ENCODE data around the gene ROMO1. TPM values are rescaled to one million over a fixed set of nuclear protein-coding genes. Genes with fewer than 3 reads are reported as not detected.
"Not testable (repeated sequence)": the region's sequence is repeated elsewhere in the genome, so short reads cannot be mapped to it uniquely, and the experiment has no call there.

The ROMO1 gene
- total RNA-seq, 1 donor from 2014 or later, result 158 TPM

- DNase-seq (ENCODE audit: low read depth, low spot score), result no peak
- Mint-ChIP-seq H3K27ac (ENCODE audit: unreplicated experiment) (no peak overlapping the region), H3K27me3 (ENCODE audit: low read depth) (no peaks in the 10 kb centered on the region), H3K4me3 (no peak overlapping the region), H3K36me3 (ENCODE audit: low read depth) (peaks cover 29% of the 10 kb centered on the region), H3K9me3 (no peaks in the 10 kb centered on the region), H3K4me1 (peaks cover 12% of the 10 kb centered on the region)
- TF ChIP-seq CTCF (conservative IDR thresholded peaks at IDR 0.05), result no peak
Observed at GRCh38 chr20:35716330-35716729, 17.1 kb downstream of the ROMO1 start.

DNA sequence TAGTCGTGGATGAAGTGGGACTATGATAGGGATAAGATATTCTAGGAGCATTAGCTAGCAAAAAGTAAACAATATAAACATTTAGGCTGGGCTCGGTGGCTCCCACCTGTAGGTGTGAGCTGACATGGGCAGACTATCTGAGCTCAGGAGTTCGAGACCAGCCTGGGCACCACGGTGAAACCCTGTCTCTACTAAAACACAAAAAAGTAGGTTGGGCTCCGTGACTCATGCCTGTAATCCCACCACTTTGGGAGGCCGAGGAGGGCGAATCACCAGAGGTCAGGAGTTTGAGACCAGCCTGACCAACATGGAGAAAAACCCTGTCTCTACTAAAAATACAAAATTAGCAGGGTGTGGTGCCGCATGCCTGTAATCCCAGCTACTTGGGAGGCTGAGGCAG, 19.1 kb downstream of the ROMO1 start:
- H3K36me3 Mint-ChIP-seq (ENCODE audit: low read depth), result peaks cover 35% of the 10 kb centered on the region
- not testable (repeated sequence) for H3K4me3 Mint-ChIP-seq; DNase-seq (ENCODE audit: low read depth, low spot score); H3K9me3 Mint-ChIP-seq; H3K27ac Mint-ChIP-seq (ENCODE audit: unreplicated experiment); H3K4me1 Mint-ChIP-seq; H3K27me3 Mint-ChIP-seq (ENCODE audit: low read depth)

- Mint-ChIP-seq H3K27me3 (ENCODE audit: low read depth) (no peaks in the 10 kb centered on the region), H3K4me1 (no peaks in the 10 kb centered on the region), H3K9me3 (no peaks in the 10 kb centered on the region), H3K36me3 (ENCODE audit: low read depth) (peaks cover 33% of the 10 kb centered on the region), H3K4me3 (no peak overlapping the region), H3K27ac (ENCODE audit: unreplicated experiment) (no peak overlapping the region)
- no peak for DNase-seq (ENCODE audit: low read depth, low spot score)
- TF ChIP-seq CTCF (conservative IDR thresholded peaks at IDR 0.05), result no peak
Observed at GRCh38 chr20:35718972-35719635, 19.9 kb downstream of the ROMO1 start.

GRCh38 chr20:35719717-35720116, 20.5 kb downstream of the ROMO1 start:
- H3K9me3 Mint-ChIP-seq, result no peaks in the 10 kb centered on the region
- H3K27ac Mint-ChIP-seq (ENCODE audit: unreplicated experiment), result no peak overlapping the region
- no peak for TF ChIP-seq CTCF (conservative IDR thresholded peaks at IDR 0.05)
- H3K4me1 Mint-ChIP-seq, result no peaks in the 10 kb centered on the region
- H3K36me3 Mint-ChIP-seq (ENCODE audit: low read depth), result peaks cover 30% of the 10 kb centered on the region
- no peak overlapping the region for H3K4me3 Mint-ChIP-seq
- no peaks in the 10 kb centered on the region for H3K27me3 Mint-ChIP-seq (ENCODE audit: low read depth)
- DNase-seq (ENCODE audit: low read depth, low spot score), result no peak

- Mint-ChIP-seq H3K27me3 (ENCODE audit: low read depth) (no peaks in the 10 kb centered on the region), H3K9me3 (no peaks in the 10 kb centered on the region), H3K27ac (ENCODE audit: unreplicated experiment) (no peak overlapping the region)
Observed at GRCh38 chr20:35720165-35721123, 21.2 kb downstream of the ROMO1 start.

More at GRCh38 chr20:35720165-35721123, 21.2 kb downstream of the ROMO1 start:
- no peak for TF ChIP-seq CTCF (conservative IDR thresholded peaks at IDR 0.05)
- no peaks in the 10 kb centered on the region for H3K4me1 Mint-ChIP-seq
- peaks cover 30% of the 10 kb centered on the region for H3K36me3 Mint-ChIP-seq (ENCODE audit: low read depth)
- peak overlapping the region; percentile 19 for H3K4me3 Mint-ChIP-seq
- no peak for DNase-seq (ENCODE audit: low read depth, low spot score)

Measured in neural crest cell (in vitro differentiated cells).